Measurements from ENCODE around the gene PPFIA3.
"Not testable (repeated sequence)": the region's sequence is repeated elsewhere in the genome, so short reads cannot be mapped to it uniquely, and the experiment has no call there.

PPFIA3 gene

GRCh38 chr19:49125025-49125731 lies 5.8 kb downstream of the PPFIA3 start:
- H3K27me3 ChIP-seq (replicated peaks; ENCODE audit: insufficient read depth, low read length), result peaks cover 23% of the 10 kb centered on the region
- H4K20me1 ChIP-seq (ENCODE audit: insufficient read depth, low read length), result no peaks in the 10 kb centered on the region
- no peaks in the 10 kb centered on the region for H3K79me2 ChIP-seq (ENCODE audit: low read length)
- no peak overlapping the region for H3K4me3 ChIP-seq (ENCODE audit: low read length)
- no peak for DNase-seq
- 0 out of 2 replicates have a peak, but pooled peaks cover 4% of the 10 kb centered on the region for H3F3A ChIP-seq (ENCODE audit: insufficient read depth, low read length)
- no peaks in the 10 kb centered on the region for H3K36me3 ChIP-seq (replicated peaks; ENCODE audit: insufficient read depth, low read length)
- H3K4me2 ChIP-seq (ENCODE audit: low read depth, low read length), result no peak overlapping the region
- no peak overlapping the region for H3K9ac ChIP-seq (ENCODE audit: low read length)
- no peak overlapping the region for H2AFZ ChIP-seq (ENCODE audit: low read length)
- TF ChIP-seq EZH2phosphoT487 (IDR thresholded peaks at IDR 0.05; ENCODE audit: low read length) (no peak), EZH2 (optimal IDR thresholded peaks at IDR 0.05; ENCODE audit: low read depth, low read length) (no peak), CTCF (IDR thresholded peaks at IDR 0.05; ENCODE audit: low read length) (no peak)
- H3K4me1 ChIP-seq (ENCODE audit: low read length), result peaks cover 9% of the 10 kb centered on the region
- H3K27ac ChIP-seq (ENCODE audit: low read length), result no peak overlapping the region
- H3K9me3 ChIP-seq (replicated peaks; ENCODE audit: insufficient read depth, low read length), result no peaks in the 10 kb centered on the region
- no peaks in the 10 kb centered on the region for H3K9me2 ChIP-seq (replicated peaks; ENCODE audit: insufficient read depth, low read length)

GRCh38 chr19:49126575-49126974 lies 7.2 kb downstream of the PPFIA3 start:
- H2AFZ ChIP-seq (ENCODE audit: low read length), result no peak overlapping the region
- H3K27me3 ChIP-seq (replicated peaks; ENCODE audit: insufficient read depth, low read length), result peaks cover 11% of the 10 kb centered on the region
- no peak for TF ChIP-seq CTCF (IDR thresholded peaks at IDR 0.05; ENCODE audit: low read length)
- no peak for TF ChIP-seq EZH2phosphoT487 (IDR thresholded peaks at IDR 0.05; ENCODE audit: low read length)
- no peak for TF ChIP-seq EZH2 (optimal IDR thresholded peaks at IDR 0.05; ENCODE audit: low read depth, low read length)
- H3K9me3 ChIP-seq (replicated peaks; ENCODE audit: insufficient read depth, low read length), result no peaks in the 10 kb centered on the region
- H3K9me2 ChIP-seq (replicated peaks; ENCODE audit: insufficient read depth, low read length), result no peaks in the 10 kb centered on the region
- H3K36me3 ChIP-seq (replicated peaks; ENCODE audit: insufficient read depth, low read length), result no peaks in the 10 kb centered on the region
- no peak overlapping the region for H3K4me2 ChIP-seq (ENCODE audit: low read depth, low read length)
- no peak overlapping the region for H3K27ac ChIP-seq (ENCODE audit: low read length)
- no peaks in the 10 kb centered on the region for H3F3A ChIP-seq (ENCODE audit: insufficient read depth, low read length)
- no peaks in the 10 kb centered on the region for H4K20me1 ChIP-seq (ENCODE audit: insufficient read depth, low read length)
- H3K4me1 ChIP-seq (ENCODE audit: low read length), result peaks cover 9% of the 10 kb centered on the region
- H3K4me3 ChIP-seq (ENCODE audit: low read length), result no peak overlapping the region
- H3K79me2 ChIP-seq (ENCODE audit: low read length), result no peaks in the 10 kb centered on the region
- H3K9ac ChIP-seq (ENCODE audit: low read length), result no peak overlapping the region
- no peak for DNase-seq

DNA sequence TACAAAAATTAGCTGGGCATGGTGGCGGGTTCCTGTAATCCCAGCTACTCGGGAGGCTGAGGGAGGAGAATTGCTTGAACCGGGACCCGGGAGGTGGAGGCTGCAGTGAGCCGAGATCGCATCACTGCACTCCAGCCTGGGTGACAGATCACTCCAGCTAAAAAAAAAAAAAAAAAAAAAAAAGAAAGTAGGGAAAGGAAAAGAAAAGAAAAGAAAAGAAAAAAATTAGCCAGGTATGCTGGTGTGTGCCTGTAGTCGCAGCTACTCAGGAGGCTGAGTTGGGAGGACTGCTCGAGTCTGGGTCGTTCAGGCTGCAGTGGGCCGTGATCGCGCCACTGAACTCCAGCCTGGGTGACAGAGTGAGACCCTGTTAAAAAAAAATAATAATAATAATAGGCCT lies 7.9 kb downstream of the PPFIA3 start:
- not testable (repeated sequence) for H3K9me2 ChIP-seq (replicated peaks; ENCODE audit: insufficient read depth, low read length); H3K27me3 ChIP-seq (replicated peaks; ENCODE audit: insufficient read depth, low read length); H3K4me3 ChIP-seq (ENCODE audit: low read length); DNase-seq; H3K36me3 ChIP-seq (replicated peaks; ENCODE audit: insufficient read depth, low read length); H3K9me3 ChIP-seq (replicated peaks; ENCODE audit: insufficient read depth, low read length); H3K27ac ChIP-seq (ENCODE audit: low read length); H3K79me2 ChIP-seq (ENCODE audit: low read length); H4K20me1 ChIP-seq (ENCODE audit: insufficient read depth, low read length); H3K4me1 ChIP-seq (ENCODE audit: low read length); H3F3A ChIP-seq (ENCODE audit: insufficient read depth, low read length); H3K9ac ChIP-seq (ENCODE audit: low read length)
- Histone ChIP-seq H2AFZ (ENCODE audit: low read length) (peak overlapping the region; percentile 90; the same call in 1 of the 2 replicates), H3K4me2 (ENCODE audit: low read depth, low read length) (0 out of 2 replicates have a peak overlapping the region, but pooled peaks have one; percentile 68)
